Activated CD4-positive, CD25-positive, alpha-beta regulatory T cell treated with anti-CD3 and anti-CD28 coated beads, Interleukin-2, amount 50 U/mL, for 16 hours (primary cell): Measurements from ENCODE around the gene BBOX1.

ENCODE experiments used
- DNase-seq: peaks from one replicate; pipeline ENCODE4 v3.0.0-alpha.2; 2020; ENCODE audit warnings: low read depth, low spot score

BBOX1 gene

DNA sequence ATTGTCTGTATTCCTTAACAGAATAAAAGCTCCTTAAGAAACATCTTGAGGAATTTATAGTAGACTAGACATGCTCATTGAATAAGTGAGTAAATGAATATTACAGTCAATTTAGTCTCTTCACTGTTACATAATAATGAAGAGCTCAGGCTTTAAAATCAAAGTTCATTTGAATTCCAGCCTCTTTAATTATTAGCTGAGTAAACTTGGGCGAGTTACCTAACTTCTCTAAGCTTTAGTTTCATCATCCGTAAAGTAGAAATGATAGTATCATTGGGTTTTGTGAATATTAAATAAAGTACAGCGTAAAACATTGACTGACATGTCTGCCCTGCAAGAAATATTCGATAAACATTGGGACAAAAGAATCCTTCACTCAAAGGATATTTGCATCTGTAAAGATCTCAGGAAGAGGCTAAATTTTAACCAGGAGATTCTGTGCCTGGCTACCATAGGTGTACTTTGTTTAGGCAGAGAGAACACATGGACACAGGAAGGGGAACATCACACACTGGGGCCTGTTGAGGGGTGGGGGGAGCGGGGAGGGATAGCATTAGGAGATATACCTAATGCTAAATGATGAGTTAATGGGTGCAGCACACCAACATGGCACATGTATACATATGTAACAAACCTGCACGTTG lies 15.2 kb upstream of the BBOX1 start:
- no peak for DNase-seq

- DNase-seq = no peak
Observed at GRCh38 chr11:27025957-27026733, 14.5 kb upstream of the BBOX1 start.

- DNase-seq = no peak
Observed at GRCh38 chr11:27028561-27028965, 12.1 kb upstream of the BBOX1 start.

- no peak for DNase-seq
Observed at GRCh38 chr11:27029966-27030365, 10.6 kb upstream of the BBOX1 start.

- DNase-seq = no peak
Observed at GRCh38 chr11:27031754-27032153, 8.9 kb upstream of the BBOX1 start.

DNA sequence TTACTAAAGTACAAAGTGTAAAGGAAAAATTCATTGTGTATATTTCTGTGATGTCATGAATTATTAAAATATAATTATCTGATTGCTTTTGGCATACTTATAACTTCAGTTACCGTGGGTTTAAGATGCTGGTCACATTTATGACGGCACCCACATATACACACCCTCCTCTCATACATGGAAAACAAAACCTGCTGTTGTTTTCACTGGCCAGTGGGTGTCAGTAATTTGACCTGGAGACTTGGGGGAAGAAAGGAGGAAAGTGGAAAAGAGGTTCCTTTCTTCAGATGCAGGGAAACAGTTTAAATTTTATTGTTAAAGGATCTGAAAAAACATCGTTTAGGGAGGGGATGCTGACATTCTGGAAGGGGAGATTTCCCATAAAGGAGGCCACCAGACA lies 742 bp upstream of the BBOX1 start:
- DNase-seq = no peak

DNA sequence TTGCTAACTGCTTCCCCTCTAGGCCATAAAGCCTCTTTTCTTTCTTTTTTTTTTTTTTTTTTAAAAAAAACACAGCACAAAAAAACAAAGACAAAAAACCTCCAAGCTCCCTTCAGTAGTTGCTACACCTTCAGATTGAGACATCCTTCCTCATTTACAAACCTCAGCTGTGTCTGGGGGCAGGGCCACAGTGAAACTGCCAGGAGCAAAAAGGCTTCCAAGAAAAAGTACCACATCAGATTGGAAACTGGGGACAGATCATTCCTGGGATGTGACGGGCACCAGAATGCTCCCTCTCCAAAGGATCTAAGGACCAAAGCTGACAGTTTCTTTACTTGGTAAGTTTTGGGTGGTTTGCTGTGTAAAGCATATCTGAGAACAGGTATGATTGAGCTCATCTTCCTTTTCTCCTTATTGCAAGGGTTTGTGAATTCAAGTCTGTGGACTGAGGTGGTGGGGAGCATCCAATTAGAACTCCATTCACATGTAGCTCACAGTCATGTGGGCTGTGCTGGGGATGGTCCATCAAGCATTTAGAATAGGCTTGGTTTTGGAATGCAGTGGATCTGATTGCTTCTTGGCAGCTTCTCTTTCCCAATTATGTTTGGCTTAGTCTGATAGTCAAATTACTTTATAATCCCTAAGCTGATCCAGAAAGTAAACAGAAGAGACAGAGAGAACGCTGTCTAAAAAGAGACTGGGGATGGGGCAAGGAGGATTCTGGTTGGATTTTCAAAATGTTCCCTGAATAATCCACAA lies 705 bp downstream of the BBOX1 start:
- no peak for DNase-seq

- no peak for DNase-seq
Observed at GRCh38 chr11:27046956-27047355, 6.3 kb downstream of the BBOX1 start.

DNA sequence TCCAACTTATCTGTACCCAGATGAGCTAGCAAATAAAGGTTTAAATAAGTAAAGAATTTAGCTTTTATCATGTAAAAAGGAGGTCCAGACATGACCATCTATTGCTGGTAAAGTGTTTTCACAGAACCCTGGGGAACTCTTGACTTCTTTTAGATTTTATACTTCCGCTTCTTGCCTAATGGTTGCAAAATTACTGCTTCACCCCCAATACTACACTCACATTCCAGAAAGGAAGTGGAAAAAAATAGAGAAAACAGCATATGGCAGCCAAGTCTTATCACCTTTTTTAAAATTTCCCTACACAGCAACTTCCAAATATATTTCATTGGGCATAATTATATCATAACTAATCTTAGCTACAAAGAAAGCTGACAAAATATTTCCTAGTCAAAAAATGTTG lies 12.1 kb downstream of the BBOX1 start:
- no peak for DNase-seq

- DNase-seq = no peak
Observed at GRCh38 chr11:27055065-27055682, 14.6 kb downstream of the BBOX1 start.

DNA sequence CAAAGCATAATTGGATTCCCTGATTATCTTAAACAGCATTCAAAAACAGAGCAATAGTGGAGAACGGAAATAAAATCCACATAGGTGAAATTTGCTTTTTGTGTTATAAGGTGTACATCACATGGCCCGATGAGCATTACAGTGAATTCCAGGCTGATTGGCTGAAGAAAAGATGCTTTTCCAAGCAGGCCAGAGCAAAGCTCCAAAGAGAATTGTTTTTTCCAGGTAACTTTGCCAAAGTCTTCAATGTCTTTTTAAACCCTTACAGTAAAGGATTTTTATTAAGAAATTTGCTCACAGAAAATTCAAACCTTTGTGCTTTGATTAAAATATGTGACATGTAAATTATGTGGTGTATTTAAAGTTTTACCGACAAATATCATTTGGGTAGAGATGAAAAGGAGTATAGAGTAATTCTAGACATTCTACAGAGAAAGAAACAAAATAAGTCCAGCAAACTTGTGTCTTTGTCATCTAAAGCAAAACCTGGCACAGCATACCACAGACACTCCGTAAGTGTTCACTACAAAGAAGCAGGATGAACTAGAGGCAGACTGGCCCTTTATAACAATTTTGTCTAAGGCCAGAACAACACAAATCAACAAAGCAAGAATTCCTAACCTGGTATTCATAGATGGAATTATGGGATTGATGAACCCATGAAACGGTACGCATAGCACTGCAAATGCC lies 16.6 kb downstream of the BBOX1 start:
- no peak for DNase-seq

DNA sequence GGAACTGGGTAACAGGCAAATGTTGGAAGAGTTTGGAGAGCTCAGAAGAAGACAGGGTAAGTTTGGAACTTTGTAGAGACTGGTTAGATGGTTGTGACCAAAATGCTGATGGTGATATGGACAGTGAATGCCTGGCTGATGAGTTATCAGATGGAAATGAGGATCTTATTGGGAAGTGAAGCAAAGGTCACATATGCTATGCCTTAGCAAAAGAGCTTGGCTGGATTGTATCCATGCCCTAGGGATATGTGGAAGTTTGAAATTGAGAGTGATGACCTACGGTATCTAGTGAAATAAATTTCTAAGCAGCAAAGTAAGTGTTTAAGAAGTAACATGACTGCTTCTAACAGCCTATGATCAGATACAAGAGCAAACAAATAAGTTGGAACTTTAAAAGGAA lies 17.8 kb downstream of the BBOX1 start:
- no peak for DNase-seq

DNA sequence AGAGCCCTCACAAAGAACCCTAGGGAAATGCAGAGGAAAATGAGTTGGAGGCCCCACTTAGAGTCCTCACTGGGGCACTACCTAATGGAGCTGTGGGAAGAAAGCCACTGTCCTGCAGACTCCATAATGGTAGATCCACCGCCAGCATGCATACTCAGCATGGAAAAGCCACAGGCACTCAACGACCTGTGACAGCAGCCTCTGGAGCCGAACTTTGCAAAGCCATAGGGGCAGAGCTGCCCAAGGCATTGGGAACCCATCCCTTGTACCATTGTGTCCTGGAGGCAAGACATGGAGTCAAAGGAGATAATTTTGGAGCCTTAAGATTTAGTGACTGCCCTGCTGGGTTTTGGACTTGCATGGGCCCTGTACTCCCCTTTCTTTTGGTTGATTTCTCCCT lies 18.8 kb downstream of the BBOX1 start:
- DNase-seq = no peak

DNA sequence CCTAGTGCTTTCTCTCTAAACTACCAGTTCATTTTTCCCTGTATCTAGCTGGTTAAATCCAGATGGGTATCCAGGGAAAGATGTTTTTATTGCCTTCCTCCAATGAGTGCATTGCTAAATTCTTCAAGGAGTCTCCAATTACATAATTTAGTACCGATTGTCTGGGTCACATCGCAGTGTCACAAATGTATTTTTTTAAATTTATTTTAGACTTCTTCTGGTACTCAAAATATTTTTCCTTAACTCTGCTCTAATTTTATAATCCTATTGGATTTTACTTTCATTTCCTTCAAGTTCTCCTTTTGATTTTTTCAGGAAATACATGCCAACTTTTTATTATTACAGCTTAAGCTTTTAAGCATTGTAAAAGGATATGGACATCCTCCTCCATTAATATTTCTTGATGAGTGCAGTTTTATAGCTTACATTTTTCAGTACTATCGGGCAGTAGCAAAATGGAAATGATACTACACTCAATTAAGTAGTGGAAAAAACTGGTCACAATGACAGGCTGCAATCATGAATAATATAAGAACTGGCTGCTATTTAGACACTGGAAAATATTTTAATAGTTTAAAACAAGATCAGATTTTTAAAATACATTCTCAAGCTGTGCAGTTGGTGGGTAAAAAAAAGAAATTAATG lies 20.3 kb downstream of the BBOX1 start:
- DNase-seq = no peak

- DNase-seq = no peak
Observed at GRCh38 chr11:27061461-27061821, 20.8 kb downstream of the BBOX1 start.

DNA sequence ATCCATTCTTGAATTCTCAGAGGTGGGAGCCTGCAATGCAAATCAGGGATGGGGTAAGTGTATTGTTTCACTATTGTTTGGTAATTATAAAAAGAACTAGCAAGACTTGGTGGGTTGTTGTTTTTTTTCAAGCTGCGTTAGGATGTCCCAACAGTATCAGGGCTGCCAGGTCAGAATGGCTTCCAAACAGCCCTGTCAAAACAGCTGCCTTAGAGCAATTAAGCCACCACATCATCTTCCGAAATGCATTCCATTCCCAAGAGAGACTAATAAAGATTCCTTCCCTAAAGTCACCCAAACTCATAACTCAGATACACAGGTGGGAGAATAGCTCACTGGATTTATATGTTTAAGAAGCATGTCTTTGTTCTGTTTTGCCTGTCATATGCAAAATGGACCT lies 23.5 kb downstream of the BBOX1 start:
- DNase-seq = no peak

DNA sequence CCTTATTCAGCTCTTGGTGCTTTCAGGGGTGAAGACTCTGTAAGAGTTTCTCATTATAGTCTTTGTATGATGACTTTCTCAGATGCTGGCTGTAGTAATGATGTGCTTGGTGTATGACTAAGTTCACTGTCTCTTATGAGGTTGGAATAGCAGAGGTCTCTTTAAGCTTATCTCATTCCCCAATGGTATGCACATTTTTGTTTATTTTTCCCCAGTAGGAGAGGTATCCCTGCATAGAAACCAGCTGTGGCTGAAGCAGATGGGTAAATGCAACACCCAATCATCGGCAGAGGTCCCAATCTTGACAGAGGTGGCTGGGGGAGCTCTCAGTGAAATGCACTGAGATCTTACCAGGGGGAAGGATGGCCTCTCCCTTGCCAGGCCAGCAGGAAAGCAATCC lies 34.6 kb downstream of the BBOX1 start:
- no peak for DNase-seq

DNA sequence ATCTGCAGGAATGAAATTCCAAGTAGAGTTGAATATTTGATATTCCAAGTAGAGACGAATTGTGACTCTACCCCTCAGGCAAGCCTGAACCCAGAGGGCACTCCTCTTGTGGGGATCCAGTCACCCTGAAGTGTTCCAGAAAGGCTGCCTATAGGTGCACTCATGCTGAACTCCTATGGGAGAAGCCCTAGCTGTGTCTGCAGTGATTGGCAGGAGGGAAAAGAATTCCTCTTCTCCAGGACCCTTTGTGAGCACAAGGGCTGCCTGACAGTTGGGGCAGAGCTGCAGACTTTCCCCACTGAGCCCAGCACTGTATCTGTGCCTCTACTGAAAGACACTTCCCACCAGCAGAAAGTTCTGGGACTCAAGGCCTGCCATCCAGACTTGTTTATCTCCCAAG lies 35.0 kb downstream of the BBOX1 start:
- DNase-seq = no peak

DNA sequence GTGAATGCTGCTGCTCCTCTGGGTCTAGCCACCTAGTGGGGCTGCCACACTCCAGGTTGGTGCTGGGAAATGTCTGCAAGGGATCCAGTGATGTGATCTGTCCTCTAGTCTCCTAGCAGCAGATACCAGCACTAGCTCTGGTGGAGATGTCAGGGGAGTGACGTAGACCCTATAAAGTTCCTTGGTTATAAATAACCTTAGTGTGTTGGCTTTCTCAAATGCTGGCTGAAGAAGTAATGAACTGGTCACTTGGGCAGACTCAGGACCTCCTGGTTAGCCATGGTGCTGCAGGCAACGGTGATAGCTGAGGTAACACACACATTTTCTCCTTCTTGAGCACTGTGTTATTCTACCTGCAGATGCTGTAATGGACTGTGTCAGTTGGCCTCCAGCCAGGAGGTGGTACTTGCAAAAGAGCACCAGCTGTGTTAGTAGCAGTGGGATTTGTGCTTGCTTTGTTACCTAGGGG lies 35.5 kb downstream of the BBOX1 start:
- no peak for DNase-seq

GRCh38 chr11:27081056-27081455 lies 40.4 kb downstream of the BBOX1 start:
- DNase-seq = no peak

DNA sequence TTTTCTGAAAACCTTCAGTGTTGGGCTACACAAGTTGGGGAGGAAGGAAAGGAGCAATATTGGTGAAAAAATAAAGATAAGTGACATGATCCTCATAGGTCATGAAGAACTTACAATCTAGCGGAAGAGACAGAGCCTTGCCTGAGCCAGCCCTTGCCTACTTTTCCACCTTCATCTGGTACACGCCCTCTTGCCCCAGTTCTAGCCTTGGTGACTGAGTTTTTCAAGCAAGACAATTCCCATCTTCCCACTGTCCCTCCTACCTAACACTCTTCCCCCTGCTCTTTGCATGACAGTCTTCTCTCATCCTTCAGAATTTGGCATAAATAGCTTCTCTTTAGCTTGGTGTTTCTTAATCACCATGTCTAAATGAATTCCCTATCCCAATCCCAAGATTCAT lies 42.6 kb downstream of the BBOX1 start:
- DNase-seq = no peak
